H9 (cell line): ENCODE measurements around the gene CCDC68. TPM values are rescaled to one million over a fixed set of nuclear protein-coding genes. Genes with fewer than 3 reads are reported as not detected.
A peak's percentile ranks its signal among the peaks of the same experiment; 100 is the strongest.

Experiments
- DNase-seq: peaks from one replicate; pipeline ENCODE4 v3.0.0-alpha.2; 2017
- H2AFZ ChIP-seq: one replicate; pipeline ENCODE4 v1.6.1; 2013; ENCODE audit warnings: mild to moderate bottlenecking, low read length, control low read depth, moderate library complexity
- H2AK5ac ChIP-seq: 2 replicates; pipeline ENCODE4 v1.6.1; 2013; ENCODE audit warnings: low read length, control low read depth, mixed read lengths; ENCODE audit not compliant: insufficient read length
- H2BK120ac ChIP-seq: one replicate; pipeline ENCODE4 v1.6.1; 2013; ENCODE audit warnings: low read depth, mild to moderate bottlenecking, low read length, control low read depth, inconsistent platforms; ENCODE audit not compliant: poor library complexity, severe bottlenecking
- H2BK12ac ChIP-seq: 2 replicates; pipeline ENCODE4 v1.6.1; 2013; ENCODE audit warnings: low read length, control low read depth, mixed read lengths, low read depth; ENCODE audit not compliant: insufficient read length
- H2BK15ac ChIP-seq: 2 replicates; pipeline ENCODE4 v1.6.1; 2013; ENCODE audit warnings: low read depth, low read length, control low read depth
- H2BK20ac ChIP-seq: one replicate; pipeline ENCODE4 v1.6.1; 2013; ENCODE audit warnings: low read depth, mild to moderate bottlenecking, low read length, control low read depth, inconsistent platforms; ENCODE audit not compliant: poor library complexity, severe bottlenecking
- H2BK5ac ChIP-seq: 2 replicates; pipeline ENCODE4 v1.6.1; 2013; ENCODE audit warnings: low read length, control low read depth, mixed read lengths; ENCODE audit not compliant: insufficient read length
- H3K14ac ChIP-seq: 2 replicates; pipeline ENCODE4 v1.6.1; 2013; ENCODE audit warnings: low read length, control low read depth; ENCODE audit not compliant: insufficient read depth
- H3K18ac ChIP-seq: 2 replicates; pipeline ENCODE4 v1.6.1; 2013; ENCODE audit warnings: low read depth, mild to moderate bottlenecking, mixed read lengths, low read length, control low read depth; ENCODE audit not compliant: insufficient read length
- H3K23ac ChIP-seq: 2 replicates; pipeline ENCODE4 v1.6.1; 2013; ENCODE audit warnings: low read length, control low read depth, mixed read lengths, low read depth; ENCODE audit not compliant: insufficient read length
- H3K23me2 ChIP-seq: 2 replicates; pipeline ENCODE4 v1.6.1; 2013; ENCODE audit warnings: low read depth, mild to moderate bottlenecking, mixed read lengths, low read length, control low read depth; ENCODE audit not compliant: insufficient read length, poor library complexity, severe bottlenecking
- H3K27ac ChIP-seq: 2 replicates; pipeline ENCODE4 v1.5.1; 2013; ENCODE audit warnings: low read length, control low read depth, mixed read lengths, low read depth; ENCODE audit not compliant: insufficient read length
- H3K27me3 ChIP-seq: 2 replicates; pipeline ENCODE4 v1.6.1; 2013; ENCODE audit warnings: low read length, control low read depth, inconsistent platforms; ENCODE audit not compliant: insufficient read depth
- H3K4ac ChIP-seq: 2 replicates; pipeline ENCODE4 v1.6.1; 2013; ENCODE audit warnings: low read depth, mild to moderate bottlenecking, control low read depth, inconsistent platforms, low read length, moderate library complexity
- H3K4me1 ChIP-seq: 2 replicates; pipeline ENCODE4 v1.6.1; 2013; ENCODE audit warnings: low read length, control low read depth, inconsistent platforms; ENCODE audit not compliant: insufficient read depth
- H3K4me2 ChIP-seq: 2 replicates; pipeline ENCODE4 v1.6.1; 2013; ENCODE audit warnings: low read length, control low read depth, mixed read lengths; ENCODE audit not compliant: insufficient read length, insufficient read depth
- H3K56ac ChIP-seq: 2 replicates; pipeline ENCODE4 v1.6.1; 2013; ENCODE audit warnings: low read depth, mild to moderate bottlenecking, mixed read lengths, low read length, control low read depth; ENCODE audit not compliant: insufficient read length
- H3K79me1 ChIP-seq: 2 replicates; pipeline ENCODE4 v1.6.1; 2013; ENCODE audit warnings: low read depth, mild to moderate bottlenecking, moderate library complexity, low read length, control low read depth, inconsistent platforms; ENCODE audit not compliant: insufficient read depth, poor library complexity, severe bottlenecking
- H3K79me2 ChIP-seq: 2 replicates; pipeline ENCODE4 v1.6.1; 2013; ENCODE audit warnings: low read length, control low read depth, inconsistent platforms; ENCODE audit not compliant: insufficient read depth
- H3K9ac ChIP-seq: 2 replicates; pipeline ENCODE4 v1.6.1; 2013; ENCODE audit warnings: low read length, control low read depth, mixed read lengths; ENCODE audit not compliant: insufficient read length; ENCODE audit errors: extremely low read depth
- H3K9me3 ChIP-seq: one replicate; pipeline ENCODE4 v1.6.1; 2013; ENCODE audit warnings: low read depth, low read length, inconsistent platforms; ENCODE audit not compliant: control insufficient read depth
- H3T11ph ChIP-seq: one replicate; pipeline ENCODE4 v1.6.1; 2013; ENCODE audit warnings: mild to moderate bottlenecking, low read length, control low read depth, inconsistent platforms
- H4K20me1 ChIP-seq: one replicate; pipeline ENCODE4 v1.6.1; 2013; ENCODE audit not compliant: control insufficient read depth, insufficient read length, insufficient read depth
- H4K5ac ChIP-seq: 2 replicates; pipeline ENCODE4 v1.6.1; 2013; ENCODE audit warnings: low read depth, mild to moderate bottlenecking, mixed read lengths, low read length, control low read depth; ENCODE audit not compliant: insufficient read length
- H4K8ac ChIP-seq: replicated peaks from 2 replicates; pipeline ENCODE4 v1.6.1; 2013; ENCODE audit warnings: low read length, control low read depth, mixed read lengths, low read depth; ENCODE audit not compliant: insufficient read length
- H4K91ac ChIP-seq: 2 replicates; pipeline ENCODE4 v1.6.1; 2013; ENCODE audit warnings: low read depth, mild to moderate bottlenecking, moderate library complexity, mixed read lengths, low read length, control low read depth; ENCODE audit not compliant: insufficient read length
- H3K27ac Mint-ChIP-seq, 3 experiments: 2 replicates in 2 of 3; 3 replicates in 1 of 3; pipeline ENCODE4 v1.8.0; 2020 to 2021; ENCODE audit warnings: mixed read lengths in 3 of 3, mild to moderate bottlenecking in 1 of 3, moderate library complexity in 1 of 3
- H3K27me3 Mint-ChIP-seq: 2 replicates; pipeline ENCODE4 v1.8.0; 2021; ENCODE audit warnings: low read depth, mild to moderate bottlenecking, moderate library complexity, mixed read lengths
- H3K36me3 Mint-ChIP-seq, 3 experiments: 2 replicates in 2 of 3; 3 replicates in 1 of 3; pipeline ENCODE4 v1.8.0; 2020 to 2021; ENCODE audit warnings: low read depth in 3 of 3, mixed read lengths in 3 of 3; ENCODE audit not compliant: insufficient read depth in 1 of 3
- H3K4me1 Mint-ChIP-seq, 2 experiments: 2 replicates each; pipeline ENCODE4 v1.8.0; 2020; ENCODE audit warnings: mixed read lengths in 2 of 2
- H3K4me3 Mint-ChIP-seq, 2 experiments: 2 replicates in 1 of 2; 3 replicates in 1 of 2; pipeline ENCODE4 v1.8.0; 2020 to 2021; ENCODE audit warnings: mild to moderate bottlenecking in 2 of 2, mixed read lengths in 2 of 2, moderate library complexity in 1 of 2
- H3K9me3 Mint-ChIP-seq, 2 experiments: 2 replicates in 1 of 2; 3 replicates in 1 of 2; pipeline ENCODE4 v1.8.0; 2020; ENCODE audit warnings: mild to moderate bottlenecking in 2 of 2, mixed read lengths in 2 of 2, moderate library complexity in 1 of 2
- CTCF ChIP-seq: fragments of 200-600 bp; sonication (generic); conservative IDR thresholded peaks from 3 replicates; pipeline ENCODE4 v1.8.0; 2021; ENCODE audit warnings: antibody characterized with exemption, mild to moderate bottlenecking
- WGBS: extraction: QIAGEN DNeasy Blood & Tissue Kit; methylation state at CpG from one replicate; pipeline ENCODE4 v1.1.7; 2013; ENCODE audit warnings: missing lambda C conversion rate, low lambda C conversion rate, mixed read lengths; ENCODE audit not compliant: insufficient read length; ENCODE audit errors: extremely low coverage; 5-methylcytosine and 5-hydroxymethylcytosine counted together
- total RNA-seq: library from RNA; stranded (reverse); gene quantifications from 2 replicates; pipeline ENCODE4 v1.2.1, GENCODE V29; 2021

The CCDC68 gene
- total RNA-seq, 1 experiment from 2014 or later: not detected

GRCh38 chr18:54983041-54983686, 23.9 kb upstream of the CCDC68 start:
- Histone ChIP-seq H3T11ph (no peak overlapping the region), H4K5ac (no peak overlapping the region), H3K4me2 (no peak overlapping the region), H3K79me2 (no peaks in the 10 kb centered on the region), H4K20me1 (no peaks in the 10 kb centered on the region), H3K4ac (no peak overlapping the region), H2AK5ac (no peak overlapping the region), H2BK5ac (no peak overlapping the region), H3K14ac (no peak overlapping the region), H3K9ac (no peak overlapping the region), H4K8ac (no peak overlapping the region), H3K23ac (no peak overlapping the region), H2BK20ac (no peak overlapping the region), H3K56ac (no peak overlapping the region), H3K27ac (no peak overlapping the region), H3K9me3 (no peaks in the 10 kb centered on the region), H3K79me1 (no peaks in the 10 kb centered on the region), H4K91ac (no peak overlapping the region), H2BK120ac (no peak overlapping the region), H3K18ac (no peak overlapping the region), H2AFZ (no peak overlapping the region), H3K23me2 (no peaks in the 10 kb centered on the region), H3K27me3 (no peaks in the 10 kb centered on the region), H2BK12ac (no peak overlapping the region), H2BK15ac (no peak overlapping the region), H3K4me1 (no peaks in the 10 kb centered on the region)
- Mint-ChIP-seq H3K4me1 (peaks cover 0 to 2% of the 10 kb centered on the region in 2 experiments; a peak in 1 of 4 replicates), H3K36me3 (no peaks in the 10 kb centered on the region; a peak in 1 of 7 replicates), H3K27ac (no peak overlapping the region), H3K9me3 (no peaks in the 10 kb centered on the region), H3K4me3 (no peak overlapping the region), H3K27me3 (no peaks in the 10 kb centered on the region)
- whole genome bisulfite sequencing: no CpG with 5 or more reads among the region's 9 CpGs
- peak; percentile 81 for TF ChIP-seq CTCF
- no peak for DNase-seq
